Testis (tissue), 2 donors: ENCODE data around the gene TAS2R40.

ENCODE experiments used
- CTCF ChIP-seq, 3 experiments: fragments of 450-650 bp in 2 of 3; fragments of 200-600 bp in 1 of 3; sonication (generic) in 1 of 3; IDR thresholded peaks; one replicate each; pipeline ENCODE4 v1.5.1; 2016 to 2019; ENCODE audit warnings: antibody characterized with exemption in 3 of 3, mild to moderate bottlenecking in 2 of 3, moderate library complexity in 1 of 3
- POLR2A ChIP-seq: fragments of 450-650 bp; IDR thresholded peaks from one replicate; pipeline ENCODE4 v1.6.1; 2017; ENCODE audit warnings: antibody characterized with exemption, mild to moderate bottlenecking, moderate library complexity

- no peak for TF ChIP-seq CTCF (IDR thresholded peaks at IDR 0.05)
- no peak for TF ChIP-seq POLR2A
Observed at GRCh38 chr7:143257501-143257900, 35.7 kb downstream of the TAS2R40 start.
